ENCODE results near the gene ARID4B. TPM values are rescaled to one million over a fixed set of nuclear protein-coding genes. Genes with fewer than 3 reads are reported as not detected.

Gene ARID4B
- total RNA-seq, 1 experiment from 2014 or later = 28.3 TPM

- Histone ChIP-seq H2AFZ (ENCODE audit: low read depth, low read length, poor library complexity, severe bottlenecking) (no peak overlapping the region), H3K4me2 (ENCODE audit: low read length) (no peak overlapping the region), H3K79me2 (ENCODE audit: insufficient read depth, low read length) (peaks cover 97% of the 10 kb centered on the region), H3K4me1 (ENCODE audit: control insufficient read depth in 1 of 2, insufficient read depth in 2 of 2, low read length in 2 of 2) (peaks cover 0 to 8% of the 10 kb centered on the region in 2 experiments; a peak in 1 of 4 replicates), H3K27me3 (ENCODE audit: insufficient read depth, low read length) (no peaks in the 10 kb centered on the region), H3K9ac (ENCODE audit: low read length) (no peak overlapping the region), H3K4me3 (replicated peaks in 1 of 2; ENCODE audit: low read depth in 1 of 2, low read length in 2 of 2) (no peak overlapping the region), H3K9me3 (ENCODE audit: control insufficient read depth in 1 of 2, insufficient read depth in 1 of 2, low read depth in 1 of 2, low read length in 2 of 2) (no peaks in the 10 kb centered on the region), H3K27ac (ENCODE audit: low read depth, low read length) (no peak overlapping the region), H3K36me3 (ENCODE audit: control insufficient read depth in 1 of 2, insufficient read depth in 2 of 2, low read length in 2 of 2) (no peaks in the 10 kb centered on the region), H3K9me2 (ENCODE audit: insufficient read depth) (no peaks in the 10 kb centered on the region), H4K20me1 (ENCODE audit: insufficient read depth) (peaks cover 13% of the 10 kb centered on the region)
- ATAC-seq (no peak), DNase-seq (ENCODE audit: low read depth, low spot score) (no peak)
- ChIA-PET POLR2A (no interaction called here), CTCF (no interaction called here), RAD21 (ENCODE audit: low non-redundant PET in 1 of 2, low total read pairs in 2 of 2, uncharacterized antibody in 2 of 2, unreplicated experiment in 2 of 2) (no interaction called here)
- TF ChIP-seq EGR1 (IDR thresholded peaks at IDR 0.05; ENCODE audit: low read depth) (no peak), ZFX (IDR thresholded peaks at IDR 0.05) (no peak), CTCF (IDR thresholded peaks at IDR 0.05 in 2 of 3, conservative IDR thresholded peaks at IDR 0.05 in 1 of 3; ENCODE audit: borderline replicate concordance in 1 of 3, insufficient read depth in 1 of 3, low read depth in 2 of 3, low read length in 2 of 3) (no peak), SIN3A (IDR thresholded peaks at IDR 0.05; ENCODE audit: low read depth) (no peak)
- TF ChIP-seq, protein P1, sequence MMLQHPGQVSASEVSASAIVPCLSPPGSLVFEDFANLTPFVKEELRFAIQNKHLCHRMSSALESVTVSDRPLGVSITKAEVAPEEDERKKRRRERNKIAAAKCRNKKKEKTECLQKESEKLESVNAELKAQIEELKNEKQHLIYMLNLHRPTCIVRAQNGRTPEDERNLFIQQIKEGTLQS (IDR thresholded peaks at IDR 0.05) = no peak
- no TSS peak for BruUV-seq (replicated peaks)
- intact Hi-C loops (cut with micrococcal nuclease) = no loop called here
These were observed 37.9 kb downstream of the ARID4B start for GRCh38 chr1:235289859-235290739.
